T-helper 2 cell (primary cell): ENCODE measurements around the gene MPRIP.

Experiments used
- DNase-seq, 5 experiments: peaks; one replicate each; pipeline versions ENCODE4 v3.0.0 to v3.0.0-alpha.2; 2012 to 2022

MPRIP gene

GRCh38 chr17:17087424-17088015 is 45.3 kb downstream of the MPRIP start:
- no peak for DNase-seq

DNA sequence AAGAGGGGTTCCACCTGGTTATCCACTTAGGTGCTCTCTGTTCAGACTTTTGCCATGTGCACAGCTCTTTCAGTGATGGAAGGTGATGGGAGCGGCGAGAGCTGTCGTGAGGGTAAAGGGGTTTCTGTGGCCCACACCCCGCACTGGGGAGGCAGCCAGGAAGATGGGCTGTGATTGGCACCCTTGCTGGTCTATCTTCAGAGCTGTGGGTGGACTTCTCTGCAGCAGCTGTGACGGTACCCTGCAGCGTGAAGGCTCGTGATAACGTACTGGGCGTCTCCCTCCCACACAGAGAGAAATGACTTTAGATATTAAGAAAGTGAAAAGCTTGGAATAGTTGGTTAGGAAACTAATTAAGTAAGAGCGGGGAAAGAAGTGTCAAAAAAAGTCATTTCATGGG is 45.8 kb downstream of the MPRIP start:
- no peak for DNase-seq

DNA sequence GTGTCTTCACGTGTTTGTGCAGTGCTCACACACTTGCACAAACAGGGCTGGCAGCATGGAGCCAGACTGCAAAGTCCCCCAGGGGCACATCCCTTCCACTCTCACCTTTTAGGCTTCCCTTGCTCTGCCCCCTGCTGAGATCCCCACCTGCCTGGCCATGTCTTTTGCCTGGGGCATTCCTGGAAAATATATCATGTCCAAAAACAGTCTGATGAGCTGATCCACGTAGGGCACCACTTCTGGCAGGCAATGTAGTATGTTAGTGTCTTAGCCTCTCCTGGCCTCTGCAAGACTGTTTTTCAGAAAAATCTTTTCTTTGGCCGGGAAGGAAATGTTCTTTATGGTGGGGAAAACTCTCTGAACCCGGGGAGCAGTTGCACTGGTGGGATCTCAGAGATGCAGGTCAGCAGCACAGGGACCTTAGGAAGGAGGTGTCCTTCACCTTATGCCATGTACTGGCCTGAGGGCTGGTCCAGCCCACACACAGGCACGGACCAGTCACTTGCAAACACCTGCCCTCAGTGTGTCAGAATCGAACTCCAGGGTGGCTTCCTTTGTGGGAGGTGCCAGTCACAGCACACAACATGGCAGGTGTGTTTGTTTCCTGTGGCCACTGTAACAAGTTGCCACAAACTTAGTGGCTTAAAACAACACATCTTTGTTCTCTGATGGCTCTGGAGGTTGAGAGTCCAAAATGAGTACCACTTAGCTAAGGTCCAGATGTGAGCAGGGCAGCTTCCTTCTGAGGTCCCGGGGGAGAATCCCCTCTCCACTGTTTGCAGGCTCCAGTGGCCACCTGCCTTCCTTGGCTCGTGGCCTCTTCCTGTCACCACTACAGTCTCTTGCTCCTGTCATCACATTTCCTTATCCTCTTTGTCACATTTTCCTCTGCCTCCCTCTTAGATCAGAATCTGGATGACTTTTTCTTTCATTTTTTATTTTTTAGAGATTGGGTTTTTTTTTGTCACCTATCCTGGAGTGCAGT is 46.6 kb downstream of the MPRIP start:
- peak in 1 of 5 experiments; percentile 55 for DNase-seq

GRCh38 chr17:17089796-17090641 is 47.8 kb downstream of the MPRIP start:
- DNase-seq = no peak

DNA sequence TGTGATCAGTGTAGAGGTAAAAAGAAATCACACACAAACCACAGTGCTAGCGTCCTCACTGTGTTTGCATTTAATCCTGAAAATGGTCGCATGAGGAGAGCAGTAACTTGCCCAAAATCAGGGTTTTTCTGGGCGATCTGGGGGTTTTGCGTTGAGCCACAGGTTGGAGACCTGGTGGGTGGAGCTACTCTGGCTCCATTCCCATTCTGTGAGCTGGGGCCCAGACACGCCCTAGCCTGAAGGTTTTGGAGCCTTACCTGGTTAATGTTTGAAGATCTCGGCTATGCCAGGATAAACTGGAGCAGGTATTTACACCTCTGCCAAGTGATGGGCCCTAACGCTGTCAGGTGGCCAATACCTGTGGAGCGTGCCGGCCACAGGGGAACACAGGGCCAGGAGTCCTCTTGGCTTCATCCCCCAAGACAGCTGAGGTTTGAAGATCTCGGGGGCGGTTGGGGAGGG is 48.4 kb downstream of the MPRIP start:
- DNase-seq = no peak

DNA sequence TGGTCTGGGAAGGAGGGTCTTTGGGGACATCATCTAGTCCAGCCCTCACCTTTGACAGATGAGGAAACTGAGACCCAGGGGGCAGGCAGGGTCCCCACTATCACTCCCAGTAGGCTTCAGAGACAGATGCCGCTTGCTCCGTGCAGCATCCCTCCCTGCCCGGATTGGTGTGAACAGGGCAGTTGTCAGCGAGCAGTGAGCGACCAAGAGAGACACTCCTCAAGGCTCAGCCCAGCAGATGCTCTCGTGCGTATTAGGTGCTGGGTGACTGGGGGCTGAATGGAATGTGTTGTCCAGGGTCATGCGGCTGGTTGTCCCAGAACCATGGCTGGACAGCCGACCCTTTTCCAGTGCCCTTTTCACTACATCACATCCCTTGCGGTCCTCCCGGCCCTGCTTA is 49.0 kb downstream of the MPRIP start:
- DNase-seq = no peak

GRCh38 chr17:17091856-17092756 is 49.8 kb downstream of the MPRIP start:
- no peak for DNase-seq

DNA sequence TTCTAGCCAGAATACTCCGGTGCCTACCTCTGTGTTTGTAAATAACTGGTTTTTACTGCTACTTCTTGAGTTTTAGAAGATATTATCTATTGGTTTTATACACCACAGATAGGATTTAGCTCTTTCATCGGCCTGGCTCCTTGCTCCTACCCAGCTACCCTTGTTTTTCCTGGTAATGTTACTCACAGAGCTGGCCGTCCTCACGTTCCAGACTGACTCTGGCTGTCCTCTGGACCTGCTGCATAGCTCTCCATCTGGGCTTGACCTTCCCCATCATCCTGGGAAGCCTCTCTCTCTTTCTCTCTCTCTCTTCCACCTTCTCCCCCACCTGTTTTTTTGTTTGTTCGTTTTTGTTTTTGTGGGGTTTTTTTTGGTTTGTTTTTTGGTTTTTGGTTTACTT is 51.5 kb downstream of the MPRIP start:
- no peak for DNase-seq

DNA sequence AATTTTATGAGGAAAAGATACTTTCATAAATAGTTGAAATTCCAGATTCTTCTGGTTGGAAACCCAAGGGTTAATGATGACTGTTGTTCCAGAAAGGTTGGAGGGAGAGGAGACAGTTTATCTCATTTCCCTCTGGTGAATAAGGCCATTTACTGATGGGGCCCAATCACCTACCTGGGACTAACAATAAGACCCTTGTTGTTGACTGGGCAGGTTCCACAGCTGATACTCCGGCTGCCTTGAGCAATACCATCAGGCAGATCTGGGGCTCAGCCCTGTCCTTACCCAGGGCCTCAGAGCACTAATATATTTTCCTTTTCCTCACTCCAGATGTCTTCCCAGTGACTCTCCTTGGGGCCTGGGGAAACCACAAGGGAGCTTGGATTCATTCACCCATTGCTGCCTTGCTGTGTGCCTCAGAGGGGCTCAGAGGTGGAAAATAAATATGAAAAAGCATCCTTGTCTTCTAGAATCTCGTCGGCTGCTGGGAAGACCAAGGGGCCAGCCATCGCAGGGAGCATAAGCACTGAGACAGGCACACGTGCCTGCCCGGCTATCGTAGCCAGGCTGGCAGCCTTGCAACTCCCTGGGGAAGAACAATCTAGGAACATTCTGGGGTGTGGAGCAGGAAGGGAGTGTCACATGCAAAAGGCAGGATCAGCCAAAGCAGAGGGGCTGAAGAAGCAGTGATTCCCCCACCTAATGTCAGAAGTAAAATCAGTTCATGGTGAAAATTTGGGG is 54.4 kb downstream of the MPRIP start:
- DNase-seq = no peak

GRCh38 chr17:17097763-17098345 is 55.6 kb downstream of the MPRIP start:
- DNase-seq = no peak

GRCh38 chr17:17098551-17099179 is 56.4 kb downstream of the MPRIP start:
- no peak for DNase-seq

GRCh38 chr17:17102176-17102575 is 59.9 kb downstream of the MPRIP start:
- no peak for DNase-seq

DNA sequence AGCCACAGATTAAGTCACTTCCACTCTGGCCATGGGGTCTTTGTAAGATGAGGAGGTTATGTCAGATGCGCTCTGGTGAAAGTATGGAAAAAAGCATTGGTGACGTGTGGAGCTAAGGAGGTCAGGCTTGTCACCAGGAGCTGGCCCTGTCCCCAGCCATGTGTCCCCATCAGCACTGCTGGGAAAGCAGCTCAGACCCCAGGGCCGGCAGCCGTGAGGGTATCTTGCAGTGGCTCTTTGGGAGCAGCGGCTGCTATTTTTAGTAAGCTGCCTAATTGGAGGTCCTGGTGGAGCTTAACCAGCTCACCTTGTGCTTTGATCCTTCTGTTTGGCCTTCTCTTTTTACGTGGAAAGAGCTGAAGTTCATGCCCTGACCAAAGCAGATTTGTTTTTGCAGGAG is 60.9 kb downstream of the MPRIP start:
- DNase-seq = no peak

GRCh38 chr17:17104036-17104435 is 61.8 kb downstream of the MPRIP start:
- DNase-seq = no peak

- DNase-seq = no peak
These were observed 62.2 kb downstream of the MPRIP start for GRCh38 chr17:17104494-17104893.

- DNase-seq = no peak
These were observed 63.7 kb downstream of the MPRIP start for GRCh38 chr17:17105976-17106375.

DNA sequence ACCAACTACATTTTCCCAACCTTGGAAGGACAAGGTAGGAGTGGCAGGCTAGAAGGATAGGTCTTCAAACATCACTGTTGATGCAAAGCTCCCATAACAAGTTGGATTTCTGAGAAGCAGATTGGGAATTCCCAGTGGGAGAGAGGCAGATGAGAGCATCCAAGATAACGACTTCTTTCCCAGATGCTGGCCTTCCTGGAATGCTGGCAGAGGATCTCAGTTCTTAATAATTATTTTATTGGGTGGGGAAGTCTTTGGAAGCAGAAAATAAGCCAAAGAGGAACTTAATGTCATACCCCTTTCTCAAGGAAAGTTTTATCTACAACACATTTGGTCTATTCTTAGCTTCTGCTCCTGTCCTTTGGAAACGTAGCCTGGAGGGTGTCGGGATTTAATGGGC is 64.5 kb downstream of the MPRIP start:
- DNase-seq = no peak

- DNase-seq = no peak
These were observed 65.0 kb downstream of the MPRIP start for GRCh38 chr17:17107281-17107680.

DNA sequence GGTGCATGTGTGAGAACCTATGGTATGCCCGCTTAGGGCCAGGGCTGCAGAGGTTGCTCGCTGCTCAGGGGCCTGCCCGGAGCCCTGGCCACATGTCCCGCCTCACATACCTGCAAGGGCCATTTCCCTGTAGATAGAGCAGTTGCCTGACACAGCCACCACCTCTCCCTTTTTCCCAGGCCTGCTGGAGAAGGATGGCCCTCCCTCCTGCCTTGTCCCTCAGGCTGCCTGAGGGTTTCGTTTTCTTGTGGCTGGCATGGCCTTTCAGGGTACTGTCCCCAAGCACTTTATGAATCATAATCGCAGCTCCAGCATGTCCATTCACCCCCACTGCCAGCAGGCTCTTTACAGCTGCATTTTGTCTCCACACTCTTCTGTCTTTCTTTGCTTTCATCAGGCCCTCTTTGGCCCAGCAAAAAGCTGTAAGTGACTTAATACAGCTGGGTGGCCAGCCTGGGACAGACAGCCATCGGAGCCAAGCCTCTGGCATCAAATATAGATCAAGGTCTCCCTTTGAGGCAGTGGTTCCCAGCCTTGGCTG is 65.7 kb downstream of the MPRIP start:
- DNase-seq = no peak

GRCh38 chr17:17108451-17109049 is 66.3 kb downstream of the MPRIP start:
- no peak for DNase-seq
